HG03108 (cell line): ENCODE results near the gene AVPR1B.

Experiments used
- ATAC-seq: cut with Tn5 transposase; IDR thresholded peaks from one replicate; pipeline ENCODE4 v1.9.1; 2021; ENCODE audit warnings: moderate library complexity; ENCODE audit not compliant: unreplicated experiment

Gene AVPR1B, protein sequence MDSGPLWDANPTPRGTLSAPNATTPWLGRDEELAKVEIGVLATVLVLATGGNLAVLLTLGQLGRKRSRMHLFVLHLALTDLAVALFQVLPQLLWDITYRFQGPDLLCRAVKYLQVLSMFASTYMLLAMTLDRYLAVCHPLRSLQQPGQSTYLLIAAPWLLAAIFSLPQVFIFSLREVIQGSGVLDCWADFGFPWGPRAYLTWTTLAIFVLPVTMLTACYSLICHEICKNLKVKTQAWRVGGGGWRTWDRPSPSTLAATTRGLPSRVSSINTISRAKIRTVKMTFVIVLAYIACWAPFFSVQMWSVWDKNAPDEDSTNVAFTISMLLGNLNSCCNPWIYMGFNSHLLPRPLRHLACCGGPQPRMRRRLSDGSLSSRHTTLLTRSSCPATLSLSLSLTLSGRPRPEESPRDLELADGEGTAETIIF

DNA sequence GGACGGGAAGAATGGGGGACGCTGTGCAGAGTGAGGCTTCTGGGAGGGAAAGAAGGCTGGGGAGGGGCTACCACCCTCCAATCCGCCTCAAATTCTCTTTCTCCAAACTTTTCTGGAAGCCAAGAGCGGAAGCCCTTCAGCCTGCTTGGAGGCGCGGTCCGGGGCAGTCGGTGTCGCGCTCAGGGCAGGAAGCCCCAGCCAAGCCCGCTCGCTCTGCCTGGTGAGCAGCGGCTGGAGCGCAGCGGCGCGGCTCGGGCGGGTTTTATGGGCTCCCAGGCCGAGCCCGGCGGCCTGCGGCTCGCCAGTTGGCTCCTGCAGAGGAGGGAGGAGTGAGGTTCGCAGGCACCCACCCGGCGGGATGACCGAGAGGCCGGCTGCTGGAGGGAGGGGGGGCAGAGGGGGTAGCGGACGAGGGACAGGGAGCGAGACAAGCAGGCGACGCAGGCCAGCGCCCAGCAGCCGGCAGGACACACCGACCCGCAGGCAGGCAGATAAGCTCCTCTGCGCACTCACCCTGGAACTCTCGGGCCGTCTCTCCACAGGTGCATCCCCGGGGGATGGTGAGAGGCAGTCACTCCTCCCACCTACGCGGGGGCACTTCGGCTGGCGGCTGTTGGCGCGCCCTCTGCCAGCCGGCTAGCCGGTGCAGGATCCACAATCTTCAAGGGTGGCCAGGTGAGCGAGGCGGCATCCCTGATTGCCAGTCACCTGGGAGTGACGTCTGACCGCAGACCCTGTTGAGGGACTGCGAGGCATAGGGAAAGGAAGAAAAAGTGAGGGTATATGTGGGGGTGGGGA, at the start of gene AVPR1B:
TSS of gene AVPR1B (minus strand) at position 238 of the 798 bp plus-strand sequence. CDS start 498 bp downstream, outside the sequence.
- ATAC-seq = no peak

DNA sequence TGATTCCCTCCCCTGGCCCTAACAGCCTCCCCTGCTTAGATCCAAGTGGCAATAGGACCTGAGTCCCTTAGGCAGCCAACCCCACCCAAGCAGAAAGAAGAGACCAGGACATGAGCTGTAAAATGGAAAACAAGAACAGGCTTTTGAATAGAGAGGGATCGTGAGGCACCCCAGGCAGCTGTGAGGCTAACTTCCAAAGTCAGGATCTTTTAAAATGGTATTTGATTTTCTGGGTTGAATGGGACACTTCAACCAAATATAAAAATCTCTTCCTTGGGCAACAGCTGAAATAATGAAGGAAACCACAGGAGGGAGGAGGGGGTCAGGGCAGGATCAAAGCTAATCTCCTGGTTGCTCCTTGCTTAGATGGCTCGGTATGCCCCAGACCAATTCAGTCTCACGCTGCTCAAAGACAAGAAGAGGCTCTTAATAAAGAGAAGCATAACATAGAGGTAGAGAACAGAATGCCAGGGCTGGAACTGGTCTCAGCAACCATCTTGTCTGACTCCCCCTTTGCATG, 28.6 kb upstream of the AVPR1B start:
- no peak for ATAC-seq

DNA sequence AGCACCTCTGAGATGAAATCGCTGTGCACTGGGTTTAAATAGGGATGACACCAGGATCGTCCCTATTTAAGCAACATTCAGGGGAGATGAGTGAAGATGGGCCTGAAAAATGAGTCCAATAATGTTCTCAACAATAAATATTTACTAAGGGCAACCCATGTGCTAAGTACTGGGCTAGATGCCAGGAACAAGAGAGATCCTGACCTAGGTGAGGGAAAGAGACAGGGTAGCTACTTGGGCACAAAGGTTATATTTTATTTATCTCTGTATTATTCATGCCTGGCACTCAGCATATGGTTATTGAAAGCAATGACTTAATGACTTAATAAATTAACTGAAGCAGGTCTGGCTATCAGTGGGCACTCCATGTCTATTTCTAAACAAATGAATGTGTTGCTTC, 27.4 kb upstream of the AVPR1B start:
- ATAC-seq = no peak

DNA sequence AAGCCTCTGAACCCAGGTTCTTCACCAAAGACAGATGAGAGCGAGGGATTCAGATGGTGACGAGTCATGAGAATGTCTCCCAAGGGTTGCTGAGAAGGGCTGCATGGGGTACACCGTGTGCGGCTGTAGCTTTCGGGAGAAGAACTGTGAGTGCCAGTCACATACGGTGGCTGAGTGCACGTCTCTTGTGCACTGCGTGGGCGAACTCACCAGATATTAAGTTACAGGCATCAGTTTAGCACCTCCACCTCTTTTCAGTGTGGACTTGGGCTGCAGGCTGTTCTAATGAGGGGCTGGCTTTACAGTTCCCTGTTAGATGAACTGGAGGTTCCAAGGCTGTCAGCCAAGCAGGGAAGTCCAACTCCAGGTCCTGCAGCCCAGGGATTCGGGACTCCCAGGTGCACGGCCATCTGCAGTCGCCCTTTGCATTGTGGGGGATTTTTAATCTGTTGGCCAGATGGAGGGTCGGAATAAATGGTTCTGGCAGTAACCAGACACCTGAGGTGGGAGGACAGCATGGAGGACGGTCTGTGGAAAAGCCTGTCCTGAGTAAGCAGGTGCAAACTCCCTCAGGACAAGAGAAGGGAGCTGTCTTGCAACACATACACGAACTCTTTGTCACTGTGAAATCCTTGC, 26.5 kb upstream of the AVPR1B start:
- ATAC-seq = no peak

DNA sequence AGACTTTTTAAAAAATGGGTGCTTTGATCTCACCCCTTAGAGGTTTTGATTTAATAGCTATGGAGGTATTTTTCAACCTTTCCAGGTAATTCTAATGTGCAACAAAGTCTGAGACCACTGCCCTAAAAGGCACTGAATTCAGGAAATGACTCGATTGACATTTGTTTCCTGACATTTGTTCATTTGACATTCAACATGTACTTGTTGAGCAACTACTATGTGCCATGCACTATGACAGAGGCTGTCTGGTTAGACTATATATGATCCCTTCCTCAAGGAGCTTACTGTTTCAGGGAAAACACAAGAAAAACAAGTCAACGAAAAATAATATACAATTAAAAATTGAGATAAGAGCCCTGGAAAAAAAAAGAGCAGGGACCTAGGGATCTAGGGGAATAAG, 25.6 kb upstream of the AVPR1B start:
- ATAC-seq = no peak

DNA sequence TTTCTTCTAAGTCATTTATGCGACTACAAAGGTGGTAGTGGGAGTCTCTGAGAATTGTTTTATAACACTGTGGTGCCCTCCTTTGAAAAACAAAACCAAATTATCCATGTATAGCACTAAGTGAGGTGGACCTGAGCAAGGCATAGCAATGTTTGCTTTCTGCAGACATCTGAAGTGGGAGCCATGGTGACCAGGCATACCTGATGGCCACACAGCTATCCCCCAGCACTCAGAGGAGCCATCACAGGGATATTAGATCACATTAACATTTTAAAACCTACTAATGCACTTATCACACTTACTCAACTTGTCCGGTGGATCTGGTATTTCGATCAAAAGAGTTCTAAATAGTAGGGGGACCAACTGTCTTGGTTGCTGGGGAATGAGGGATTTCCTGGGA, 24.8 kb upstream of the AVPR1B start:
- ATAC-seq = no peak

DNA sequence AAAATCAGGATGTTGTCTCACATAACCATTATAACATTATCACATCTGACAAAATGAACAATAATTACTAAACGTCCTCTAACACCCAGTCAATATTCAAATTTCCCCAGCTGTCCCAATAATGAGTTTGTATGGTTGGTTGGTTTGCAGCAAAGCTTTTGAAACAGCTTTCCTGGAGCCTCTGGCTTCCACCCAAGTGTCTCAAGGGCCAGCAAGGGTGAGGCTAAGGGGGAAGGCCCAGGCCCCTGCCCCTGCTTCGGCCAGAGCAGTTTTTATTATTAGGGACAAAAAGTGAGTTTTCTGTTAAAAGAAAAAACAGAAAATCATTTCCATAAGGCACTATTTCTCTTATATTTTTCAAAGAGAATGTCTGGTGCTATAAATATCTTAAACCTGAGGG, 19.1 kb upstream of the AVPR1B start:
- no peak for ATAC-seq

DNA sequence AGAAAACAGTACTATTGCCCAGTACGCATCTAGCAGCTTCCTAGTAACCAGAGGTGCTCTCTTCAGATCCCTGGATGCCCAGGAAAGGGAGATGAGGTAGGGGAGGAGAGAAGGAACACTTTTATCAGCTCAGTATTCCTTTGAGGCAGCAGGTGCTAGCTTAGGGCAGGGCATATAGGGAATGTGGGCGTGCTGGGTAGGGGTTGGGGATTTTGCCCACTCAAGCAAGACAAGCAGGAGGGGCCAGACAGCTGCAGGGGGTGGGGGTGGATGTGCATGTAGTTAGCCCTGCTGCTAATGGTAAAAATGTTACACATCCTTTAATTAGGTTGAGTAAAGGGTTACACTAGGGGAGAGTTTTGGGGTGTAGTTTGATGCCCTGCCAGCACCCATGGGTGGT, 18.1 kb upstream of the AVPR1B start:
- ATAC-seq = no peak

DNA sequence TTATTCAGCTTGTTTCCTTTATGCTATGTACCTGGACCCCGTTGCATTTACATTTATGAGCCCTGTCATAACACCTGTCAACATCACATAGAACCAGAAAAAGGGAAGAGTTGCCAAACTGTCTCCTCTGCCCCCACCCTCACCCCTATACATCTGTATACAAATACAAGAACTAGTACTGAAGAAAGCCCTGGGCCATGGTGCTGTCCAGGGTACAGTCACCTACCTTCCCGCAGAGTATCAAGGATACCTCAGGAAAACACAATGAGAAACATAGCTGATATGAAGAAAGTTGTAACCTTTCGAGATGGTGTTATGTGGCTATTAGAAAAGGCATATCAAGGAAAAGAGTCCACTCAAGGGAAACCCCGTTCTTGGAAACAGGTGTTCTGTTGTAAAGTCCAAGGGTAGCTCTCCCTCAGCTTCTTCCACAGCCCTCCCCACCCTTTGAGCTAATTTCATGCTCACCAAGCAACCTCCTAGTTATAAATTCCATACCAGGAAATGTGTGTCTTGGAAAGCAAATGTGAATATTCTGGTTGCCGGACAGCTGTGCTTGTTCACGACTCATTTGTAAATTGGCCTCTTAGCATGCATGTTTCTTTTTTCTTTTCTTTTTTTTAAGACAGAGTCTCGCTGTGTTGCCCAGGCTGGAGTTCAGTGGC, 16.7 kb upstream of the AVPR1B start:
- ATAC-seq = no peak

DNA sequence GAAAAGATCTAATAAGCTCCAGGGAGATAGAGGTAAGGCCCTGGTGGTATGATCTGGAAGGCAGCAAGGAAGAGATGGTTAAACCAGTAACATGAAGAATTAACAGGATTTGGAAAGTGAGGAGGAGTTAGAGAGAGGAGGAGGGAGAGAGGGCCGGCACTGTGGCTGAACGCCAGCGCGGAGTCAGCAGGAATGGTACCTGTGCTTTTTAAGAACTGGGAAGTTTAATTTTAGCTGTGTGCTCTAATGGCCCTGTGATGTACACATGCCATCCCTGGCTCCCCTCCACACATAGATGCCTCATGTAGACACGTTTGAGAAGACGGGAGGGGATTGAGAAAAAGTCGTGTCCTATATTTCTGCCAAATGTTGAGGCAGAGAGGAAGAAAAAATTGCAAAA, 13.8 kb upstream of the AVPR1B start:
- no peak for ATAC-seq

DNA sequence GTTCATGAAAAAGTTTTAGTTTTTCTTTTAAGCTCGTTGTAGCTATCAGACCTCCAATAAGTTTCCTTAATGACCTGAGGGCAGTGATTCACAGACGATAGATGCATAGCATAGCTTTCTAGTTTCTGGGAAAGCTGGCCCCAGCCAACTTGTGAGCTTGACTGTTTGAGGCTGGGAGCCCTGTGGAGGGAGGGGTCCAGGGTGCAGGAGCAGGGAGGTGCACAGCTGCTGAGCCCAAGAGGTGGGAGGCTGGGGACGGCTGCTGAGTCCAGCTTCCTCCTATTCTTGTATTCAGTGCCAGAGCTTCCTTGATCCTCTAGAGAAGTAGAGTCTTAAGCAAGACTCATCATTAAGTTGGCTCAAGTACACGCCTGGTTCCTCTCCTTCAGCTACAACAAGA, 11.0 kb upstream of the AVPR1B start:
- ATAC-seq = no peak

DNA sequence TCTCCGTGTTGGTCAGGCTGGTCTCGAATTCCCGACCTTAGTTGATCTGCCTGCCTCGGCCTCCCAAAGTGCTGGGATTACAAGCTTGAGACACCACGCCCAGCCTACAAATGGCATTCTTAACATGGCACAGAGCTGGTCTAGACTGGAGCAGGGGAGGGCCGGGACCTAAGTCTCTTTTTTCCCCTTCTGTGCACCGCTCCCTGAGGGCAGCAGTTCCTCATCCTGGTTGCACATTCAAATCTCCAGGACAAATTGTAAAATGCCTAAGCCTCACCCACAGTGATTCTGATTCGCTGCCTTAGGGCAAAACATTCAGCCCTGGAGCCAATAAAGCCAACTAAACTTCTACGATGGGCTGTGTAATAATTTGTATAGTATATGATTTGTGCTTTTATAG, 10.1 kb upstream of the AVPR1B start:
- no peak for ATAC-seq

DNA sequence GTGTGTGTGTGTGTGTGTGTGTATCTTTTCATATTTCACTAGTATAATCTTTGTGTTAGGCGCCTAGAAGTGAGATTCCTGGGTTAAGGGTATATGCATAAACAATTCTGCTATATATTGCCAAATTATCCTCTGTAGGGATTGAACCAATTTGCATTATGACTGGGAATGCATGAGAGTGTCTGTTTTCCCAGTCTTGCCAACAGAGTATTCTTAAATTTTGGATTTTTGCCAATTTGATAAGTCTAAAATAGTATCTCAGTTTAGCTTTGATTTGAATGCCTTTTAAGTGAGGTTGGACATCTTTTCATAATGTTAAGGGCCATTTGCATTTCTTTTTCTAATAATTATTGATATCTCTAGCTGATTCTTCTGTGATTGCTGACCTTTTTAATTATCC, 8.2 kb upstream of the AVPR1B start:
- ATAC-seq = no peak

DNA sequence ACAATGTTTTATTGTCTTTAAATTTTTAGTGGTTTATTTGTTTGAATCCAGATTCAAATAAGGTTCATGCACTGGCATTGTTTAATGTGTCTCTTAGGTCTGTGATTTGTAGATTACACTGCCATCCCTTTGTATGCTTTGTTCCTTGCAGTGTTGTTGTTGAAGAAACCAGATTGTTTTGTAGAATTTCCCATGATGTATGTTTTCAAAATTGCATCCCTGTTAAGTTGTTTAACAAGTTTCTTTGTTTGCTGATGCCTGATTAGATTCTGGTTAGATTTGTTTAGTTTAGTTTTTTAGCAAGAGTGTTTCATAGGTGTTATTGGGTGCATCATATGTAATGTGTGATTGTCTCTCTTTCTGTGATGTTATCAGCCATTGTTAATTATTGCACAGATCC, 5.5 kb upstream of the AVPR1B start:
- no peak for ATAC-seq

DNA sequence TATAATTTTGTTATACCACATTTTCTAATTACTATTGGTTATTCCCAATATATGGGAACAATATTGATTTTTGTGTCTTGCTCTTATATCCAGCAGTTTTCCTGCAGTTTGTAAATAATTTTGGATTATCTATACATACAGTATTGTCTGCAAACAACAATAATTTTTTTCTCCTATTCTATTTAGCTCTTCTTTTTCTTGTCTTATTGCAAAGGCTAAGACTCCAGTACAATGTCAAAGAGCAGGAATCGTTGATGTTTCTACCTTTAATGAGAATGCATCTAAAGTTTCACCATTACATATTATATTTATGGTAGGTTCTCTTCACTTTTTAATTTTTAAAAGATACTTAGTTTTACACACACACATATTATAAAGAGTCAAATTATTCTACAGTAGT, 4.1 kb upstream of the AVPR1B start:
- no peak for ATAC-seq

DNA sequence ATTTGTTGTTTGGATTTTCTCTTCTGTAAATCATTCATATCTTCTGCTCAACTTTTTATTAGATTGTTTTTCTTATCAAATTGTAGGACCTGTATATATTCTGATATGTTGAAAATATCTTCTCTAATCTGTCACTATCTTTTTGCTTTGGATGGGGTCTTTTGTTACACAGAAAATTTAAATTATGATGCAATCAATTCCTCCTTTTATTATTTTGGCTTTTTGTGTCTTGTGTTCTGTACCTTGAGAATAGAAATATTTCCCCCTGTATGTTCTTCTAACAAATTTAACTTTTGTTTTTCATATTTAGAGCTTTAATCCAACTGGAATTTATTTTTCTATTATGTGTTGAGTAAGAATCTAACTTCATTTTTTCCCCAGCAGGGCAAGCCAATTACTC, 3.2 kb upstream of the AVPR1B start:
- ATAC-seq = no peak

DNA sequence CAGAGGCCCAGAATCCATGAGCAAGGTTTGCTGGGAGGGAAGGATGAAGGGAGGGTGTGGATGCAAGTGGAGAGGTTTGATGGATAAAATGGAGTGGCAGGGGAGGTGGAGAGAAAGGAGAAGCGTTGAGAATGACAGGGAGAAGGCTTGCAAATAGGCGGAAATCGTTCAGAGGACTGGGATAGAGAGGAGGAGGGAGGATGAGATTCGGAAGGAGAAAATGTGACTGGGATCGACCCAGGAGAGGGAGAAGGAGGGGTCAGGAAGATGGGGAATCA, 376 bp downstream of the AVPR1B start:
- no peak for ATAC-seq

DNA sequence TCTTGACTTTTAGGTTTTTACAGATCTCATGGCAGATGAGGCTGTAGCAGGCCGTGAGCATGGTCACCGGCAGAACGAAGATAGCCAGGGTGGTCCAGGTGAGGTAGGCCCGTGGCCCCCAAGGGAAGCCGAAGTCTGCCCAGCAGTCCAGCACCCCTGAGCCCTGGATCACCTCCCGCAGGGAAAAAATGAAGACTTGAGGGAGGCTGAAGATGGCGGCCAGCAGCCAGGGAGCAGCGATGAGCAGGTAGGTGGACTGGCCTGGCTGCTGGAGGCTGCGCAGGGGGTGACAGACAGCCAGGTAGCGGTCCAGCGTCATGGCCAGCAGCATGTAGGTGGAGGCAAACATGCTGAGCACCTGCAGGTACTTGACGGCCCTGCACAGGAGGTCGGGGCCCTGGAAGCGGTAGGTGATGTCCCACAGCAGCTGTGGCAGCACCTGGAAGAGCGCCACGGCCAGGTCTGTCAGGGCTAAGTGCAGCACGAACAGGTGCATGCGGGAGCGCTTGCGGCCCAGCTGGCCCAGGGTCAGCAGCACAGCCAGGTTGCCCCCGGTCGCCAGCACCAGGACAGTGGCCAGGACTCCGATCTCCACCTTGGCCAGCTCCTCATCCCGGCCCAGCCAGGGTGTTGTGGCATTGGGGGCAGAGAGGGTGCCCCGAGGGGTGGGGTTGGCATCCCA, 856 bp downstream of the AVPR1B start:
- ATAC-seq = no peak

DNA sequence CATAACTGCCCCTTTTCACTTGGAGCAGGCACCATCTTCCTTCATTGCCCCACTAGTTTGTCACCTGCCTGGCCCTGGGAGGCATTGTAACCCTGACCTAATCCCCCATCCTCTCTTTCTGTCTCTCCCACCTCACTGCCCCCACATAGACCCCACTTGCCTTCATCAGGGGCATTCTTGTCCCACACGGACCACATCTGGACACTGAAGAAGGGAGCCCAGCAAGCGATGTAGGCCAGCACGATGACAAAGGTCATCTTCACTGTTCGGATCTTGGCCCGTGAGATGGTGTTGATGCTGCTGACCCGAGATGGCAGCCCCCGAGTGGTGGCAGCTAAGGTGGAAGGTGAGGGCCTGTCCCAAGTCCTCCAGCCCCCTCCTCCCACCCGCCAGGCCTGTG, 1.4 kb downstream of the AVPR1B start:
- ATAC-seq = no peak

DNA sequence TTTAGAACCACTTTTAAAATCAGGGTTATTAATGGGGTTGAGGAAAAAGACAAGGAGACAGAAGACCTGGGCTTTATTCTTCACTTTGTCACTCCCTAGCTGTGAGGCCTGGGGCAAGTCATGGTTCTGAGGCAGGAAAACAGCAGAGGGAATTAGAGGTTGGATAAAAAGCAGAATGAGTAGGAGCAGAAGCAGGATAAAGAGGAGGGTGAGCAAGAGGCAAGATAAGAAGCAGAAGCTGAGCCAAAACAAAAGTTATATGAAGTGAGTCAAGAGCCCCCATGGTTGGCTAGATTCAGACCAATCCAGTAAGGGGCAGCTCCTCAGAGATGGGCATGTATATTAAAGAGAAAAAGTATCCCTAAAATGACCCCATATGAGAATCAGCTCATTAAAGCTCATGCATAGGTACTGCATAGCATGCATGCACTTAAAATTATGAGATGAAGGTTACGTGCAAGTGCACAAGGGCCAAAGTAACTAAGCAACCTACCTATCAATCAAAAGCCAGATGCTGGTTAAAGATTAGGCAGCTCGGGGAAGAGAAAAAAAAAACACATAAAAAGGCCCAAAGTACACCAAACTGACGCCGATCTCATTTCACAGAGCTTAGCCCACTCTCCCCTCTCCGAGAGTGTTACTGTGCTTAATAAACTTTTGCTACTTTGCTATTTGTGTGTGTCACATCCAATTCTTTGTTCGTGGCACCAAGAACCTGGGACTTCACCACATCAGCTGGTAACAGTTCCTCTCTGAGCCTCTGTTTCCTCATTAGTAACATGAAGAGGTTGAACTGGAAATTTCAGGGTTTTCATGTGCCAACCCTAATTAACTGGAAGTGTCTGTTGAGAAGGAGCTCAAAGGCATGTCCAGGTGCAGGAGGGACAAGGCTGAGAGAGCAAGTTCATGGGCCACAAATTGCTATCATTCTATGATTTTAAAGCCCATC, 2.2 kb downstream of the AVPR1B start:
- ATAC-seq = no peak
